DOHH2 (cell line): Measurements from ENCODE around the gene PACRG.

Experiments
- H3F3A ChIP-seq: fragments of 200-600 bp; sonication (generic), shearing (Covaris generic); 2 replicates; pipeline ENCODE4 v1.6.0; 2016; ENCODE audit warnings: antibody characterized with exemption, mild to moderate bottlenecking; ENCODE audit not compliant: control insufficient read depth, insufficient read depth
- H3K27ac ChIP-seq: fragments of 200-600 bp; sonication (generic); 2 replicates; pipeline ENCODE4 v1.5.1; 2014; ENCODE audit warnings: low read depth, mild to moderate bottlenecking, low read length, moderate library complexity
- H3K27me3 ChIP-seq: fragments of 200-600 bp; sonication (generic); 2 replicates; pipeline ENCODE4 v1.6.1; 2014; ENCODE audit warnings: mild to moderate bottlenecking, low read length, mixed read lengths; ENCODE audit not compliant: control insufficient read depth
- H3K36me3 ChIP-seq: fragments of 200-600 bp; sonication (generic); 2 replicates; pipeline ENCODE4 v1.6.1; 2014; ENCODE audit warnings: mild to moderate bottlenecking, low read length, moderate library complexity, mixed read lengths; ENCODE audit not compliant: control insufficient read depth
- H3K4me1 ChIP-seq: fragments of 200-600 bp; sonication (generic); 2 replicates; pipeline ENCODE4 v1.6.1; 2014; ENCODE audit warnings: mild to moderate bottlenecking, low read length, mixed read lengths; ENCODE audit not compliant: control insufficient read depth
- H3K4me2 ChIP-seq: fragments of 200-600 bp; sonication (generic); 2 replicates; pipeline ENCODE4 v1.6.0; 2014; ENCODE audit warnings: mild to moderate bottlenecking, low read length, moderate library complexity
- H3K4me3 ChIP-seq: fragments of 200-600 bp; sonication (generic); 2 replicates; pipeline ENCODE4 v1.5.1; 2014; ENCODE audit warnings: mild to moderate bottlenecking, low read length, mixed read lengths
- H3K79me2 ChIP-seq: fragments of 200-600 bp; sonication (generic); 2 replicates; pipeline ENCODE4 v1.6.1; 2014; ENCODE audit warnings: mild to moderate bottlenecking, low read length, mixed read lengths; ENCODE audit not compliant: control insufficient read depth
- H3K9me2 ChIP-seq: fragments of 200-600 bp; sonication (generic); replicated peaks from 2 replicates; pipeline ENCODE4 v1.6.1; 2014; ENCODE audit warnings: mild to moderate bottlenecking, low read length, mixed read lengths; ENCODE audit not compliant: control insufficient read depth
- H3K9me3 ChIP-seq: fragments of 200-600 bp; sonication (generic); 2 replicates; pipeline ENCODE4 v1.6.1; 2014; ENCODE audit warnings: antibody characterized with exemption, low read length, mixed read lengths; ENCODE audit not compliant: control insufficient read depth, insufficient read depth
- H4K20me1 ChIP-seq: fragments of 200-600 bp; sonication (generic); 2 replicates; pipeline ENCODE4 v1.6.0; 2014; ENCODE audit warnings: low read depth, mild to moderate bottlenecking, antibody characterized with exemption, low read length, moderate library complexity; ENCODE audit not compliant: control insufficient read depth, insufficient read depth
- CTCF ChIP-seq: fragments of 200-600 bp; sonication (generic); IDR thresholded peaks from one replicate; pipeline ENCODE4 v1.5.1; 2014; ENCODE audit warnings: antibody characterized with exemption, mild to moderate bottlenecking, low read depth, low read length; ENCODE audit not compliant: poor library complexity, severe bottlenecking
- EZH2phosphoT487 ChIP-seq: fragments of 200-600 bp; sonication (generic); IDR thresholded peaks from 2 replicates; pipeline ENCODE4 v1.6.1; 2017; ENCODE audit warnings: borderline replicate concordance, mild to moderate bottlenecking, antibody characterized with exemption, low read length, moderate library complexity, mixed read lengths

The PACRG gene

GRCh38 chr6:163085861-163086623 lies 358.3 kb downstream of the PACRG start:
- TF ChIP-seq CTCF, result no peak
- no peak for TF ChIP-seq EZH2phosphoT487
- Histone ChIP-seq H3K9me2 (no peaks in the 10 kb centered on the region), H3K4me2 (no peak overlapping the region), H3K36me3 (no peaks in the 10 kb centered on the region), H3K79me2 (no peaks in the 10 kb centered on the region), H3K4me1 (no peaks in the 10 kb centered on the region), H3K27me3 (no peaks in the 10 kb centered on the region), H3K27ac (no peak overlapping the region), H3K9me3 (no peaks in the 10 kb centered on the region), H3F3A (no peaks in the 10 kb centered on the region), H3K4me3 (no peak overlapping the region), H4K20me1 (no peaks in the 10 kb centered on the region)

- Histone ChIP-seq H3K27me3 (no peaks in the 10 kb centered on the region), H3K4me1 (no peaks in the 10 kb centered on the region), H3K27ac (no peak overlapping the region), H3F3A (no peaks in the 10 kb centered on the region), H3K79me2 (no peaks in the 10 kb centered on the region), H3K4me3 (no peak overlapping the region), H3K9me2 (no peaks in the 10 kb centered on the region), H4K20me1 (no peaks in the 10 kb centered on the region), H3K9me3 (no peaks in the 10 kb centered on the region), H3K4me2 (no peak overlapping the region), H3K36me3 (no peaks in the 10 kb centered on the region)
- no peak for TF ChIP-seq EZH2phosphoT487
- TF ChIP-seq CTCF, result no peak
Observed at GRCh38 chr6:163086624-163086920, 358.8 kb downstream of the PACRG start.

GRCh38 chr6:163087981-163088380 lies 360.2 kb downstream of the PACRG start:
- Histone ChIP-seq H3K9me2 (no peaks in the 10 kb centered on the region), H3K36me3 (no peaks in the 10 kb centered on the region), H3K79me2 (no peaks in the 10 kb centered on the region), H4K20me1 (no peaks in the 10 kb centered on the region), H3K27ac (no peak overlapping the region), H3K27me3 (no peaks in the 10 kb centered on the region), H3K4me2 (no peak overlapping the region), H3K9me3 (no peaks in the 10 kb centered on the region), H3K4me3 (no peak overlapping the region), H3F3A (no peaks in the 10 kb centered on the region), H3K4me1 (no peaks in the 10 kb centered on the region)
- no peak for TF ChIP-seq CTCF
- no peak for TF ChIP-seq EZH2phosphoT487
